IgD-negative memory B cell (primary cell): ENCODE measurements around the gene TMEM98. TPM values are rescaled to one million over a fixed set of nuclear protein-coding genes. Genes with fewer than 3 reads are reported as not detected.
A peak's percentile ranks its signal among the peaks of the same experiment; 100 is the strongest.
"Not testable (repeated sequence)": the region's sequence is repeated elsewhere in the genome, so short reads cannot be mapped to it uniquely, and the experiment has no call there.

Experiments used
- H3K27ac Mint-ChIP-seq, 3 donors: one replicate each; pipeline ENCODE4 v1.8.0; 2020 to 2022; ENCODE audit warnings: mild to moderate bottlenecking in 3 of 3, mixed read lengths in 3 of 3, moderate library complexity in 1 of 3
- H3K27me3 Mint-ChIP-seq: one replicate; pipeline ENCODE4 v1.8.0; 2021; ENCODE audit warnings: mixed read lengths
- H3K36me3 Mint-ChIP-seq: one replicate; pipeline ENCODE4 v1.8.0; 2020; ENCODE audit warnings: mild to moderate bottlenecking, mixed read lengths
- H3K4me1 Mint-ChIP-seq, 3 donors: one replicate each; pipeline ENCODE4 v1.8.0; 2020 to 2022; ENCODE audit warnings: mixed read lengths in 3 of 3, mild to moderate bottlenecking in 1 of 3
- H3K4me3 Mint-ChIP-seq, 4 donors: one replicate each; pipeline ENCODE4 v1.8.0; 2020 to 2022; ENCODE audit warnings: mild to moderate bottlenecking in 4 of 4, mixed read lengths in 4 of 4, moderate library complexity in 3 of 4
- H3K9me3 Mint-ChIP-seq, 3 donors: one replicate each; pipeline ENCODE4 v1.8.0; 2020 to 2021; ENCODE audit warnings: mixed read lengths in 3 of 3, mild to moderate bottlenecking in 1 of 3
- polyA plus RNA-seq: library from polyadenylated mRNA; unstranded; fragments of 300-500 nt; fragmentation: Illumina TruSeq; gene quantifications from one replicate; pipeline ENCODE4 v1.2.3, GENCODE V29; 2021

TMEM98 gene, protein sequence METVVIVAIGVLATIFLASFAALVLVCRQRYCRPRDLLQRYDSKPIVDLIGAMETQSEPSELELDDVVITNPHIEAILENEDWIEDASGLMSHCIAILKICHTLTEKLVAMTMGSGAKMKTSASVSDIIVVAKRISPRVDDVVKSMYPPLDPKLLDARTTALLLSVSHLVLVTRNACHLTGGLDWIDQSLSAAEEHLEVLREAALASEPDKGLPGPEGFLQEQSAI
- not detected for polyA plus RNA-seq

DNA sequence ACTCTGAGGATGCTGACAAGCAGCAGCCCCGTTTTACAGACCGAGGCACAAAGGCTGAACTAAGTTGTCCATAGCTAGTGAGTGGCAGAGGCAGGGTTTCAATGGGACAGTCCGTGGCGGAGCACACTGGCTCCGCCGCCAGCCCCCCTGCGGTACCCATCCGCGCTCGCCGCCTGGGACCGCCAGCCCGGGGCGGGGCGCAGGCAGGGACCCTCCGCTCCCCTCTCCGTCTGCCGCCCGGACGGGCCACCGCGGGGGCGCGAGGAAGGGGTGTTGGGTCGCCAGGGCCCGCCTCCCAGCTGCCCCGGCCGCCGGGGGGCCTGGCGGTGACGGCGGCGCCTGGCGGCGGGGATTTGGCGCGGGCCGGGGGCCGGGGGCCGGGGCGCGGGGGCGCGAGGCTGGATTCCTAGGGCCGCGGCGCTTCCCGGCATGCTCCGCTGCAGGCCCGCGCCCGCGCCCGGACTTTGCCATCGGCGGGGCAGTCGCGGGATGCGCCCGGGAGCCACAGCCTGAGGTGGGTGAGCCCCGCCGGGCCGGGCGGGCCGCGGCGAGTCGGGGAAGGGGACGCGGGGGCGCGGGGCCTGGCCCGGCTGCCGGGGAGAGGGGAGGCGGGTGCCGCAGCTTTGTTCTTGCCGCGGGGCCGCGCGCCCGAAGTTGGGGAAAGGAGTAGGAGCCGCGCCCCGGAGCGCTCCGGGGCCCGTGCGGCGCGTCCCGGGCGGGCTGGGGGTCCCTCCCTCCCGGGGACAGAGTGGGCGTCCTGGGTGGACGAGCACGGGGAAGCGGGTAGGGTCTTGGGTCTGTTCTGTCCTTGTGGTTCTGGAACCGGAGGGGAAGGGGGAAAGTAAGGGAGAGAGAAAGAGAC, at the start of gene TMEM98:
TMEM98 (plus strand) TSS at position 430 of the 862 bp plus-strand sequence. CDS start 3,376 bp downstream, outside the sequence.
- Mint-ChIP-seq H3K27me3 (peaks cover 23% of the 10 kb centered on the region), H3K27ac (no peak within 1 kb of the TSS)

DNA sequence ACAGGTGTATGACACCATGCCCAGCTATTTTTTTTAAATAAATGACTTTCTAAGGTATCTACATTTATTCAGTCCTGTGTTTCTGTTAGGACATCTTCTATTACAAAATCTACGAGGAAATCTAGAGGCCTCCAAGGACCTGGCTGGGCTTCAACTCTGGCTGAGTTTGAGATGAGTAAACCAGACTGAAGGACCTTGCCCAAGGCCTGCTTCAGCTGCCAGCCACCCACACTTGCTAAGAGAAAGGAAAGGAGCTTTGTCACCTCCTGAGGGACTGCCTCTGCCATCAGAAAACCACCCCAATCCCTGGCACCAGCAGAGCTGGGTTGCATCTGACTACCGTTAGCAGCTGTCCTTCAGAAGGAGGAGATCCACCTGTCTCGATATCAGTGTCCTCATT, 49.7 kb upstream of the TMEM98 start:
- H3K27me3 Mint-ChIP-seq, result peaks cover 3% of the 10 kb centered on the region

More for the DNA sequence above, at the start of gene TMEM98:
- Mint-ChIP-seq H3K4me3 (peak within 1 kb of the TSS in 2 of 4 donors; percentile 67 to 77), H3K4me1 (peaks cover 0 to 4% (median 3%) of the 10 kb centered on the region in 3 donors), H3K36me3 (no peaks in the 10 kb centered on the region), H3K9me3 (no peaks in the 10 kb centered on the region)

DNA sequence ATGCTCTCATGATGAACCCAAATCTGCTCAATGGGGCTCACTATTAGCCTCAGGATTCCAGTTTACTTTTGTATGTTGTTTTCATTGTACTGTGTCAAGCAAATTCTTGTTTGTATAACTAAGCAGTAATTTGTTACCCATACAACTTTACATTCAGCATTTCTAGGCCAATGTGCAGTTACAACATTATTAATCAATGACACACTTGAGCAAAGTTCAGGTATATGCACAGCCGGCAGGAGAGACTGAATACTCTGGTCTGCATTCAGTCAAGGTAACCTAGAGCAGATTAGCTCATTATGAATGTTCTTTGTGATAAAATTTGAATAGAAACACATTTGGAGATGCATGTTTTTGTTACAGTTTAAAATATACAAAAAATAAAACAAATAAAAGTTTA, 48.8 kb upstream of the TMEM98 start:
- Mint-ChIP-seq H3K4me1 (peaks cover 0 to 14% (median 9%) of the 10 kb centered on the region in 3 donors), H3K27me3 (peaks cover 3% of the 10 kb centered on the region), H3K36me3 (peaks cover 8% of the 10 kb centered on the region), H3K27ac (no peak overlapping the region), H3K4me3 (peak overlapping the region in 1 of 4 donors; percentile 3), H3K9me3 (no peaks in the 10 kb centered on the region)

More for the DNA sequence above, 49.7 kb upstream of the TMEM98 start:
- Mint-ChIP-seq H3K9me3 (no peaks in the 10 kb centered on the region), H3K27ac (no peak overlapping the region), H3K36me3 (peaks cover 8% of the 10 kb centered on the region), H3K4me3 (peak overlapping the region in 1 of 4 donors; percentile 63), H3K4me1 (peaks cover 4 to 14% (median 13%) of the 10 kb centered on the region in 3 donors)

DNA sequence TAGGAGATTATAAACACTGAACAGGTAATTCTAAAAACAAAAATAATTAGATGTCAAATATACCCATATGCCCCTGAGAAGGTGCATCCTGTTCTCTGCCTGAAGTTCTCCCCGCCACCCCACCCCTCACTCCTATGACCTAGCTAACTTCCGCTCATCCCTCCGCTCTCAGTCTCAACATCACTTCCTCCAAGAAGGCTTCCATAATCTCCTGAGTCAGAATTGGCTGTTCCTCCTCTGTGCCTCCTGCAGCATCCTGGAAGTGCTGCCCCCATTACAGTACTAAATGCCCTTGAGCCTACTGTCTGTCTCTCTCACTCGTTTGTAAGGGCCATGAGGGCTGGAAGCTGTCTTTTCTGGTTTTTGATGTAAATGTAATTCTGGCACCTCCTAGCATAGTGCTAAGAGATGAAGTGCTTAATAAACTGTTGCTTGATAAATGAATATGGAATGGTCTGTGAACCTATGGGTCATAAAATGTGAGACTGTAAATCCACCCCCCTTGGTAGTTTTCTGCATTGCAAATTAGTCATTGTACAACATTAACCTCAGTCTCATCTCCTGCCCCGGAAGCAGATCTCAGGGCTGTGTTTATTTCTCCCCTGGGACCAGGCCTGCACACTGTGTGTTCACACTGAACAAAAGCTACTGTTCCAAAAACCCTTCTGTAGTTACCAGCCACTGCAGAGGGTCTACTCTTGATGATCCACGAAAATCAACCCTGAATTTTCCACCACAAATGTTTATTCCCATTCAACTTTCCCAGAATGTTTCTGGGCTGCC, 47.1 kb upstream of the TMEM98 start:
- Mint-ChIP-seq H3K4me1 (peaks cover 0 to 12% (median 8%) of the 10 kb centered on the region in 3 donors), H3K27me3 (peaks cover 3% of the 10 kb centered on the region), H3K36me3 (peaks cover 8% of the 10 kb centered on the region), H3K27ac (no peak overlapping the region), H3K4me3 (peak overlapping the region in 2 of 4 donors; percentile 11 to 30), H3K9me3 (no peaks in the 10 kb centered on the region)

DNA sequence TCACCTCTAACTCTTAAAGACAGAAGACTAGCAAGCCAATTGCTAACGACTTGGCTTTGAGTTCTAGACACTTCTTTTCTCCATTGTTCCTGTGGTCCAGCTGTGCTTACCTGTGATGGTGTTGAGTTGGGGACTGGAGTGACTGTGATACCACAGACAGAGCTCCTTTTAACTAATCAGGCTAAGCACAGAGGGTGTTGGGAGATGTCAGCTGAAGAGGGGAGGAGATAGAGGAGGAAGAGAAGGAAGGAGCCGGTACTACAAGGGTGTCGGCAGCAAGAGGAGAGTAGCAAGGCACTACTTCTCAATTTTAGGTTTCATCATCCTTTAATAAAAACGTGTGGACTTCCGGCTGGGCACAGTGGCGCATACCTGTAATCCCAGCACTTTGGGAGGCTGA, 45.9 kb upstream of the TMEM98 start:
- no peaks in the 10 kb centered on the region for H3K9me3 Mint-ChIP-seq
- H3K27me3 Mint-ChIP-seq, result peaks cover 7% of the 10 kb centered on the region
- peaks cover 10% of the 10 kb centered on the region for H3K36me3 Mint-ChIP-seq
- peak overlapping the region in 1 of 3 donors; percentile 22 for H3K27ac Mint-ChIP-seq
- H3K4me1 Mint-ChIP-seq, result peaks cover 0 to 12% (median 6%) of the 10 kb centered on the region in 3 donors
- peak overlapping the region in 1 of 4 donors; percentile 74 for H3K4me3 Mint-ChIP-seq

DNA sequence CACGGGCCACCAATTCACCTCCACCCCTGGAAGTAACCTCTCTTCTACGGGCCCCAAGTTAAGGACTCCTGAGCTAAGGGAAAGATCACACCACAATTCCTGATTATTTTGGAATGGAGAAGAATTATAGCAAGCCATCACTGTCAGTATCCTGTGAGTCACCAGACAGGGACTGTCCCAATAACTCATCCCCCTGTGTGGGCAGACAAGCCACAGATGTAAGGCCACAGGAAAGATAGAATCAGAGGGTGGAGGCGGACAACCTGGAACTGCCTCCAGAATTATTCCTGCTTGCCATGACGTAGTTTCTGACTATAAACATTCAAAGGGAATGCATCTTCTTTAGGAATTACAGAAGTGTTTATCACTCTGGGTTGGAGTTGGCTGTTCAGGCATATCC, 45.2 kb upstream of the TMEM98 start:
- Mint-ChIP-seq H3K9me3 (no peaks in the 10 kb centered on the region), H3K4me3 (no peak overlapping the region), H3K4me1 (peaks cover 0 to 9% (median 4%) of the 10 kb centered on the region in 3 donors), H3K27me3 (peaks cover 7% of the 10 kb centered on the region), H3K36me3 (peaks cover 10% of the 10 kb centered on the region), H3K27ac (no peak overlapping the region)

DNA sequence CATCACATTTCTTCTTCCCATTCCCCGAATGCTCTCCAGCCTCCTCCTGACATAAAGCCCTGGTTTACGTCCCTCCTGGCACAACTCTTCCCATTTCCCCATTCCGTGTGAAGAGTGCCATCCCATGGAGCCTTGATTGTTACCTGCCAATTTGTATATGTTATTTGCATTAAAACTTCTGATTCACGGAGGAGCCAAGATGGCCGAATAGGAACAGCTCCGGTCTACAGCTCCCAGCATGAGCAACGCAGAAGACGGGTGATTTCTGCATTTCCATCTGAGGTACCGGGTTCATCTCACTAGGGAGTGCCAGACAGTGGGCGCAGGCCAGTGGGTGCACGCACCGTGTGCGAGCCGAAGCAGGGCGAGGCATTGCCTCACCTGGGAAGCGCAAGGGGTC, 41.0 kb upstream of the TMEM98 start:
- not testable (repeated sequence) for H3K9me3 Mint-ChIP-seq, H3K4me3 Mint-ChIP-seq, H3K4me1 Mint-ChIP-seq, H3K36me3 Mint-ChIP-seq, H3K27me3 Mint-ChIP-seq, H3K27ac Mint-ChIP-seq

DNA sequence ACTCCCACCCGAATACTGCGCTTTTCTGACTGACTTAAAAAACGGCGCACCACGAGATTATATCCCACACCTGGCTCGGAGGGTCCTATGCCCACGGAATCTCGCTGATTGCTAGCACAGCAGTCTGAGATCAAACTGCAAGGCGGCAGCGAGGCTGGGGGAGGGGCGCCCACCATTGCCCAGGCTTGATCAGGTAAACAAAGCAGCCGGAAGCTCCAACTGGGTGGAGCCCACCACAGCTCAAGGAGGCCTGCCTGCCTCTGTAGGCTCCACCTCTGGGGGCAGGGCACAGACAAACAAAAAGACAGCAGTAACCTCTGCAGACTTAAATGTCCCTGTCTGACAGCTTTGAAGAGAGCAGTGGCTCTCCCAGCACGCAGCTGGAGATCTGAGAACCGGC, 40.5 kb upstream of the TMEM98 start:
- not testable (repeated sequence) for H3K27me3 Mint-ChIP-seq, H3K36me3 Mint-ChIP-seq, H3K9me3 Mint-ChIP-seq, H3K4me3 Mint-ChIP-seq, H3K4me1 Mint-ChIP-seq, H3K27ac Mint-ChIP-seq

DNA sequence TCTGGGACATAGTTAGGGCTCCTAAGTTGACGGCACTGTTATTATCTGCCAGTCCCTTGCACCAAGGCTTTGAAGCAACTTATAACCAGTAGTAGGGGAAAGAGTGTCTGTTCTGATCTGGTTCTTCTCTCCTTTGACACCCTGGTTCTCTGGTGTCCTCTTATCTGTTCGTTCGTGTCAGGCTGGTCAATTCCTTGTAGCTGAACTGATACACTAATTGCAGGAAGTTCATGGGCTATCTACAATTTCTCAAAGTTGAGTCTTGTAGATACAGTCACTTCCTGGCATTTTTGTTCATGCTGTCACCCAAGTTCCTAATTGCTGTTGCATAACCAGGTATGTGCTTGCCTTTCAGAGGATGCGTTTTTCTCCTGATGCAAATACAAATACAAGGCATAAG, 33.7 kb upstream of the TMEM98 start:
- Mint-ChIP-seq H3K9me3 (no peaks in the 10 kb centered on the region), H3K4me3 (no peak overlapping the region), H3K4me1 (no peaks in the 10 kb centered on the region), H3K27ac (peak overlapping the region in 1 of 3 donors; percentile 20), H3K27me3 (peaks cover 8% of the 10 kb centered on the region), H3K36me3 (no peaks in the 10 kb centered on the region)

DNA sequence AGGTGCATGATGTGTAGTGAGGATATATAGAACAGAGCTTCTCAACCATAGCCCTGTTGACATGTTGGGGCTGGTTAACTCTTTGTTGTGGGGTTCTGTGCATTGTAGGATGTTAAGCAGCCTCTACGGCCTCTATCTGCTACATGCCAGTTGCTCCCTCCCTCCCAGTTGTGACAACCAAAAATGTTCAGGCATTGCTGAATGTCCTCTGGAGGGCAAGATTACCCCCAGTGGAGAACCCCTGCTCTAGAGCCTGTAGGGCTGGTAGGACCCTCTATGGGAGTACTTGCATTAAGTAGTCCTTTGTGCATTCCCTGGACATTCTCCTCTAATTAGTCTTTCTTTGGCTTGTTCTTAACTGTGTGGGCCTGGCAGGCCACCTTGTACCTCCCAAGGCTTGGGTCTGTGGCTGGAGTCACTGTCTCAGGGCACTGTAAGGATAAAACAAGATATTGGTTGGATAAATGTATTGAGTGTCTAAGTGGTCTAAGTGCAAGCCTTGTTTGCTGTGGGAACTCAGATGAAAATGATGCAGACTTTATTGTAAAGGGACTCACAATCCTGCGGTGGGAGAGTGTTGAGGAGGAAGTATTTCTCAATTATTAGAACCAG, 31.2 kb upstream of the TMEM98 start:
- Mint-ChIP-seq H3K9me3 (no peaks in the 10 kb centered on the region), H3K4me3 (no peak overlapping the region), H3K27me3 (peaks cover 10% of the 10 kb centered on the region), H3K4me1 (no peaks in the 10 kb centered on the region), H3K36me3 (no peaks in the 10 kb centered on the region), H3K27ac (no peak overlapping the region)

DNA sequence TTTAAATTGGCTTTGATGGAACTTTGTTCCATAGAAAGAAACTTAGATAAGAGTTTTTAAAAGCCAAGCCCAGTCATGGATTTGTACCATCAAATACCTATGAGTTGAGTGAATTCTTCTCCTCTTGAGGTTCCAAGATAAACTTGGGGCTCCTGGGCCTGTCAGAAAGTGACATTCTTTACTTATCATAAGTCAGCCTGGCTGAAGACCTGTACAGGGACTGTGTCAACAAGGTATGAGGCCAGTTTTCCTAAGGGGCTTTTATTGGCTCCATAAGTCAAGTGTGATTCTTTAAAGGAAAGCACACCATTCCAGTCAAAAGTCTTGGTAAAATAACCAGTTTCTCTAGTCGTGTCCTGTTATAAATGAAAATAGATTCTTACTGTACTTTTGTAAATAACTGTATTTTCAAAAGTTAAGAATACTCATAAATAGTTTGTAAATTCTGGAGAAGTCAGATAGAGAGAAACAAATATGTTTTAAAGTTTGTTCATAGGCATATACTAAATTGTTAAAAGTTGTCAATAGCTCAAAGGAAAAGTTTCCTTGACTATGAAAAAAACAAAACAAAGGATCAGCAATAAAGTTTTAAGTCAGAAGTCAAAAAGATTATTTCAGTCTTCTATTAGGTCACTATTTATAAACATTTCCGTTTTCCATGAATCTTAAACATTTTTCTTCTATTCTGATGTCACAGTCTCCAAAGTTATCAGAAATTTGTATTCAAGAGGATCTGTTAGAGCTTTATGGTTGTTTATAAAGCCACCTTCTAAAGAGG, 28.5 kb upstream of the TMEM98 start:
- Mint-ChIP-seq H3K4me3 (no peak overlapping the region), H3K27ac (no peak overlapping the region), H3K4me1 (no peaks in the 10 kb centered on the region), H3K27me3 (peaks cover 14% of the 10 kb centered on the region), H3K36me3 (no peaks in the 10 kb centered on the region), H3K9me3 (no peaks in the 10 kb centered on the region)

DNA sequence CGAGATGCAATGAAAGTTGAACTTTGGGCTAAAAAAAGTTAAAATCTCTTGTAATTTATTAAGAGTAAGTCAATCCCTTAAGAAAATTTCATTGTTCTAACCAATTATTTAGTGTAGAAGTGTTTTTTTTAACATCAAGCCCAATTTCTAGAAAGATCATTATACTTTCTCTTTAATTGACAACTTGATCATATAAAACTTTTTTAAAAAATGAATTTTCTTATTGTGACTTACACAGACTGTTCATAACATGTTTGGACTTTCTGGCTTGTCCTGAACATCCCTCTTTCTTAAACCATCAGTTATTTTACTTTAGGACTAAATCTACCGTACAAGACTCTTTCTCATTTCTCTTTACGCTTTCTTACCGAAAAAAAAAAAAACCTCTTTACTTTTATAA, 26.2 kb upstream of the TMEM98 start:
- Mint-ChIP-seq H3K9me3 (no peaks in the 10 kb centered on the region), H3K36me3 (no peaks in the 10 kb centered on the region), H3K4me1 (no peaks in the 10 kb centered on the region), H3K27ac (no peak overlapping the region), H3K27me3 (peaks cover 13% of the 10 kb centered on the region), H3K4me3 (no peak overlapping the region)

DNA sequence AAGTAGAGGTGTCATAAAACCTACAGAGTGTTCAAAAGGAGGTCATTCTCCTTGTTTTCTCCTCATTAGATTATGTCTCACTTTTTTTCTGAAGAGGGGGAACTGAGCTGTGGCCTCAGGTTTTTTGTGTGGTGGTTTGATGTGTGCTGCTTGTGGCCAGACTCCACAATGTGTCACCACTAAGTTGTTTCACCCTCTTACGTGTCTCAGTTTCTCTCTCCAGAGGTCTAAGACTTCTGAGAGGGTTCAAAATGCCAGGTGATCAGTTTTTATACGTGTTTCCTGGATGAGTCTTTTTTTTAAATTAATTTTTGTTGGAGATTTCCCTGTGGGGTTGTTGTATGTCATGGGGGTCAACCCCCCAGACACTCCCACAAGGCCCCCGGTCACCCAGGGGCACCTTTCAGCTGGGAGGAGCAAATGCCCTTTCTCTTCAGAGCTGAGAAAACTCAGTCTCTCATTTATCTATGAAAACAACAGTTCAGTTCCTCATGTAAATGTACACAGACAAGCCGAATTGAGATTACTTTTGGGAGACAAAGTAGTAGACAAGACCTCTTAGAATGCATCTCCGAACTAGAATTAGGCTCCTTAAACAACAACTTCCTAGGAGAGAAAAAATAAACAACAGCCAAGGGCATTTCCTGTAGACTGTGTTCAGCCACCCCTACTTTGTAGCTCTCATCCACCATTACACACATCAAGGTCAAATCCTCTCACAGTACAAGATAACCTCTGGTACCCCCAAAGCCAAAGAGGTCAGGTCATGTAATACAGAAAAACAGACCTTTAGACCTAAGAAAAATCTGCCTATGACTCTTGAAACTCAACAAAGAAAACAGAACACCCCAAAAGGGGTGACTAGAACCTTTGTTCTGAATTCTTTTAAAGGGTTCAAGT, 23.9 kb upstream of the TMEM98 start:
- H3K9me3 Mint-ChIP-seq, result no peaks in the 10 kb centered on the region
- peaks cover 9% of the 10 kb centered on the region for H3K27me3 Mint-ChIP-seq
- H3K27ac Mint-ChIP-seq, result no peak overlapping the region
- H3K4me3 Mint-ChIP-seq, result peak overlapping the region in 1 of 4 donors; percentile 7
- no peaks in the 10 kb centered on the region for H3K4me1 Mint-ChIP-seq
- H3K36me3 Mint-ChIP-seq, result no peaks in the 10 kb centered on the region
